SK-N-SH (cell line): ENCODE data around the gene NUDT22. TPM values are rescaled to one million over a fixed set of nuclear protein-coding genes. Genes with fewer than 3 reads are reported as not detected.

Experiments used
- CTCF ChIA-PET: fragments of 300-600, 350-600 bp; formaldehyde crosslinking; extraction: SDS; loops from one replicate; lab custom pipeline; 2021; lab: Yijun Ruan, JAX
- POLR2A ChIA-PET: fragments of 350-600 bp; sonication (Branson Sonifier 250); formaldehyde crosslinking; extraction: SDS; loops from one replicate; lab custom pipeline; 2020; ENCODE audit warnings: antibody characterized with exemption, inconsistent platforms; lab: Yijun Ruan, JAX
- DNase-seq: peaks from one replicate; pipeline ENCODE4 v3.0.0; 2012
- H2AFZ ChIP-seq: fragments of 200-600 bp; sonication (generic); 2 replicates; pipeline ENCODE4 v1.8.1; 2016; ENCODE audit warnings: antibody characterized with exemption, mild to moderate bottlenecking, low read depth
- H3F3A ChIP-seq: fragments of 200-600 bp; sonication (generic); replicated peaks from 2 replicates; pipeline ENCODE3; 2016; ENCODE audit warnings: antibody characterized with exemption, mild to moderate bottlenecking; ENCODE audit not compliant: insufficient read depth
- H3K27ac ChIP-seq, 2 experiments: fragments of 200-500 bp in 1 of 2; fragments of 200-600 bp in 1 of 2; sonication (Bioruptor generic) in 1 of 2; sonication (generic), shearing (Covaris generic) in 1 of 2; 2 replicates each; pipeline versions ENCODE4 v1.5.1 to v1.6.1; 2014 to 2016; ENCODE audit warnings: low read depth in 2 of 2, inconsistent platforms in 1 of 2, low read length in 1 of 2, mild to moderate bottlenecking in 1 of 2, mixed read lengths in 1 of 2
- H3K27me3 ChIP-seq: fragments of 200-600 bp; sonication (generic), shearing (Covaris generic); 2 replicates; pipeline ENCODE4 v1.6.1; 2016; ENCODE audit warnings: mixed run types; ENCODE audit not compliant: insufficient read depth
- H3K36me3 ChIP-seq, 2 experiments: fragments of 200-500 bp in 1 of 2; fragments of 200-600 bp in 1 of 2; sonication (Bioruptor generic) in 1 of 2; sonication (generic) in 1 of 2; replicated peaks in 1 of 2; 2 replicates each; pipeline versions ENCODE3 to v1.5.1; 2014 to 2016; ENCODE audit warnings: low read length in 1 of 2, mild to moderate bottlenecking in 1 of 2; ENCODE audit not compliant: insufficient read depth in 2 of 2, control insufficient read depth in 1 of 2
- H3K4me1 ChIP-seq, 2 experiments: fragments of 200-500 bp in 1 of 2; fragments of 200-600 bp in 1 of 2; sonication (Bioruptor generic) in 1 of 2; sonication (generic), shearing (Covaris generic) in 1 of 2; 2 replicates each; pipeline versions ENCODE4 v1.5.1 to v1.6.1; 2014 to 2016; ENCODE audit warnings: low read depth in 1 of 2, low read length in 1 of 2, mixed run types in 1 of 2; ENCODE audit not compliant: insufficient read depth in 2 of 2, control insufficient read depth in 1 of 2
- H3K4me2 ChIP-seq: fragments of 200-600 bp; sonication (generic), shearing (Covaris generic); 2 replicates; pipeline ENCODE4 v1.6.1; 2017; ENCODE audit warnings: mixed run types
- H3K4me3 ChIP-seq, 2 experiments: fragments of 200-500 bp in 1 of 2; fragments of 200-600 bp in 1 of 2; sonication (Bioruptor generic) in 1 of 2; sonication (generic), shearing (Covaris generic) in 1 of 2; 2 replicates each; pipeline versions ENCODE4 v1.5.1 to v1.8.1; 2014 to 2016; ENCODE audit warnings: low read depth in 2 of 2, inconsistent platforms in 1 of 2, low read length in 1 of 2, mild to moderate bottlenecking in 1 of 2, mixed read lengths in 1 of 2, moderate library complexity in 1 of 2
- H3K79me2 ChIP-seq: fragments of 200-600 bp; sonication (generic); 2 replicates; pipeline ENCODE4 v1.8.1; 2017; ENCODE audit warnings: mild to moderate bottlenecking; ENCODE audit not compliant: insufficient read depth
- H3K9ac ChIP-seq: fragments of 200-600 bp; sonication (generic); 2 replicates; pipeline ENCODE4 v1.6.1; 2017; ENCODE audit warnings: mixed run types
- H3K9me2 ChIP-seq: fragments of 200-600 bp; sonication (generic); 2 replicates; pipeline ENCODE4 v1.6.1; 2017; ENCODE audit warnings: mixed run types
- H3K9me3 ChIP-seq: fragments of 200-600 bp; sonication (generic); 2 replicates; pipeline ENCODE4 v1.6.1; 2017; ENCODE audit warnings: mixed run types, mild to moderate bottlenecking, moderate library complexity
- H4K20me1 ChIP-seq: fragments of 200-600 bp; sonication (generic); 2 replicates; pipeline ENCODE4 v1.6.1; 2017; ENCODE audit warnings: mild to moderate bottlenecking, mixed run types; ENCODE audit not compliant: insufficient read depth
- CHD2 ChIP-seq: fragments of 150-350 bp; IDR thresholded peaks from 2 replicates; pipeline ENCODE4 v1.6.1; 2018; ENCODE audit warnings: low read length; ENCODE audit not compliant: partially characterized antibody
- CTCF ChIP-seq: fragments of 200-600 bp; sonication (generic); IDR thresholded peaks from 2 replicates; pipeline ENCODE4 v1.6.1; 2017; ENCODE audit warnings: antibody characterized with exemption, mild to moderate bottlenecking, moderate library complexity
- EP300 ChIP-seq, 2 experiments: IDR thresholded peaks; 2 replicates each; pipeline versions ENCODE4 v1.4.0 to v1.6.1; 2012; ENCODE audit warnings: borderline replicate concordance in 1 of 2, low read depth in 1 of 2, low read length in 1 of 2
- FOSL2 ChIP-seq: IDR thresholded peaks from 2 replicates; pipeline ENCODE4 v1.4.0; 2012; ENCODE audit warnings: low read depth, mild to moderate bottlenecking, moderate library complexity, borderline replicate concordance
- FOXM1 ChIP-seq: IDR thresholded peaks from 2 replicates; pipeline ENCODE4 v1.4.0; 2012; ENCODE audit warnings: low read depth, mild to moderate bottlenecking
- GATA2 ChIP-seq: sonication (generic); formaldehyde crosslinking; IDR thresholded peaks from 2 replicates; pipeline ENCODE4 v1.5.0; 2020; ENCODE audit warnings: mild to moderate bottlenecking, missing genetic modification reagents
- JUND ChIP-seq: IDR thresholded peaks from 2 replicates; pipeline ENCODE4 v1.4.0; 2012
- MAX ChIP-seq: IDR thresholded peaks from 2 replicates; pipeline ENCODE4 v1.4.0; 2012; ENCODE audit warnings: low read depth
- NRF1 ChIP-seq: IDR thresholded peaks from 2 replicates; pipeline ENCODE4 v1.6.1; 2012; ENCODE audit warnings: low read depth, mild to moderate bottlenecking, low read length
- RAD21 ChIP-seq: IDR thresholded peaks from 2 replicates; pipeline ENCODE4 v1.6.1; 2012; ENCODE audit warnings: mild to moderate bottlenecking, low read length
- RCOR1 ChIP-seq: fragments of 150-350 bp; IDR thresholded peaks from 2 replicates; pipeline ENCODE4 v1.6.1; 2017; ENCODE audit warnings: antibody characterized with exemption, low read length
- RXRA ChIP-seq: IDR thresholded peaks from 2 replicates; pipeline ENCODE4 v1.4.0; 2012; ENCODE audit warnings: low read depth, mild to moderate bottlenecking, borderline replicate concordance
- TAF1 ChIP-seq: IDR thresholded peaks from 2 replicates; pipeline ENCODE4 v1.6.1; 2012; ENCODE audit warnings: low read depth, mild to moderate bottlenecking, low read length, moderate library complexity, borderline replicate concordance
- TCF12 ChIP-seq: IDR thresholded peaks from 2 replicates; pipeline ENCODE4 v1.4.0; 2012
- TEAD4 ChIP-seq: IDR thresholded peaks from 2 replicates; pipeline ENCODE4 v1.4.0; 2012; ENCODE audit warnings: mild to moderate bottlenecking, borderline replicate concordance; ENCODE audit not compliant: insufficient read depth
- USF2 ChIP-seq: fragments of 150-350 bp; IDR thresholded peaks from 2 replicates; pipeline ENCODE4 v1.6.1; 2017; ENCODE audit warnings: antibody characterized with exemption, low read length, low read depth, borderline replicate concordance
- ZBTB33 ChIP-seq: IDR thresholded peaks from 2 replicates; pipeline ENCODE4 v1.4.0; 2012; ENCODE audit warnings: low read depth, borderline replicate concordance
- WGBS: methylation state at CpG from one replicate; pipeline ENCODE4 v1.1.6; 2017; ENCODE audit warnings: low lambda C conversion rate; 5-methylcytosine and 5-hydroxymethylcytosine counted together
- polyA plus RNA-seq, 3 experiments: library from polyadenylated mRNA; depleted of rRNA; stranded (reverse); fragments of >200 nt; gene quantifications; 2 replicates each; pipeline ENCODE4 v1.2.3, GENCODE V29; 2012
- TF ChIP-seq, protein P1 (sequence below): fragments of 150-350 bp; IDR thresholded peaks from 2 replicates; pipeline ENCODE4 v1.6.1; 2016; ENCODE audit warnings: mild to moderate bottlenecking, low read depth, low read length

NUDT22 gene
- polyA plus RNA-seq, 1 of the 3 experiments (the other 2 are of a cell fraction), result 72.7 TPM

DNA sequence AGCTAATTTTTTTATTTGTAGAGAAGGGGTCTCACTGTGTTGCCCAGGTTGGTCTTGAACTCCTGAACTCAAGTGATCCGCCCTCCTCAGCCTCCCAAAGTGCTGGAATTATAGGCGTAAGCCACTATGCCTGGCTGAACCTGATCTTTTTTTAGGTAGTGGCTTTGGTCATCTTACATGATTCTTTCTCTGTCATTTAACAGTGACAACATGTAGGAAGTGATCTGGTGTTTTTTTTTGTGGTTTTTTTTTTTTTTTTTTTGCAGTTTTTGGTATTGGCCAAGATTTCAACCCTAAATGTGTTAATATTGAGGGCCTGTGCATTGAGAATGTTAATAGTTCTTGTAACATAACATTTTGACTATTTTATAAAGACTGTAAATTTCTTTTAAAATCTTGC is 27.6 kb upstream of the NUDT22 start (continued):
- TF ChIP-seq TAF1, result no peak
- no peak for TF ChIP-seq MAX

DNA sequence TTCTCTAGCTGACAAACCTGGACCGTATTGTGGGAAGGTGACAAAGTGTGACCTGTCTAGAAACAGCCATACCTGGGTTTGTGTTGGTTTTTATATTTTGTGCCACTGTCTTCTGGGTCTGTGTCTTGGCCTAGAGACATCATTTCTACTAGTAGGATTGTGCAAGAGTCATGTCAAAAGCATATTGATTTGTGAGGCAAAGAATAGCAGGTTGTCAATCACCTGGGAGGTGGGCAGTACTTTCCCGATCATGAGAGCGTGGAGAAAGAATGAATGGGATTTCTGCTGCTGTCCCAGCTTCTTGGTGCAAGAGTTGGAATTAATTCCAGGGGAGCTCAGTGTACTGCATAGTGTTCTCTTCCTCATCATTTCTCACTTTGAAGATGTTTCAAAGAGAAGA is 24.5 kb upstream of the NUDT22 start:
- Histone ChIP-seq H4K20me1 (peaks cover 9% of the 10 kb centered on the region), H3K27ac (no peak overlapping the region), H2AFZ (no peak overlapping the region), H3K4me1 (peaks cover 4 to 8% of the 10 kb centered on the region in 2 experiments; a peak in 2 of 4 replicates), H3K9ac (no peak overlapping the region), H3K9me3 (no peaks in the 10 kb centered on the region), H3K9me2 (no peaks in the 10 kb centered on the region), H3K27me3 (no peaks in the 10 kb centered on the region), H3K4me2 (no peak overlapping the region), H3K79me2 (no peaks in the 10 kb centered on the region; the same call in 1 of the 2 replicates), H3K36me3 (peaks cover 59 to 61% of the 10 kb centered on the region in 2 experiments), H3F3A (peaks cover 30% of the 10 kb centered on the region), H3K4me3 (no peak overlapping the region)
- 98% methylated on average over 3 of the region's 3 CpGs for WGBS
- POLR2A ChIA-PET, result interaction anchor here (0.7 to 2.0 kb wide), 2 partner anchors 9 to 16 kb away, joined by 3 to 7 read pairs; partner anchors contain the start of gene STIP1
- CTCF ChIA-PET, result interaction anchor here (1.0 to 1.6 kb wide), 2 partner anchors 100 to 103 kb away, joined by 3 to 4 read pairs; no protein-coding TSS in a partner anchor
- DNase-seq, result no peak
- TF ChIP-seq RXRA (no peak), EP300 (IDR thresholded peaks at IDR 0.05; ENCODE audit: borderline replicate concordance in 1 of 2, low read depth in 1 of 2, low read length in 1 of 2) (no peak), TCF12 (no peak), FOSL2 (no peak), TEAD4 (no peak), JUND (no peak), RCOR1 (no peak), FOXM1 (no peak), GATA2 (CRISPR knock-in tag) (no peak), ZBTB33 (no peak), NRF1 (no peak)

GRCh38 chr11:64202992-64203391 is 23.1 kb upstream of the NUDT22 start:
- no peaks in the 10 kb centered on the region for H3K9me2 ChIP-seq
- no peak for TF ChIP-seq CTCF
- TF ChIP-seq MAX, result no peak
- TF ChIP-seq USF2, result no peak
- TF ChIP-seq, protein P1, sequence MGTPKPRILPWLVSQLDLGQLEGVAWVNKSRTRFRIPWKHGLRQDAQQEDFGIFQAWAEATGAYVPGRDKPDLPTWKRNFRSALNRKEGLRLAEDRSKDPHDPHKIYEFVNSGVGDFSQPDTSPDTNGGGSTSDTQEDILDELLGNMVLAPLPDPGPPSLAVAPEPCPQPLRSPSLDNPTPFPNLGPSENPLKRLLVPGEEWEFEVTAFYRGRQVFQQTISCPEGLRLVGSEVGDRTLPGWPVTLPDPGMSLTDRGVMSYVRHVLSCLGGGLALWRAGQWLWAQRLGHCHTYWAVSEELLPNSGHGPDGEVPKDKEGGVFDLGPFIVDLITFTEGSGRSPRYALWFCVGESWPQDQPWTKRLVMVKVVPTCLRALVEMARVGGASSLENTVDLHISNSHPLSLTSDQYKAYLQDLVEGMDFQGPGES, result no peak
- no peak for TF ChIP-seq RCOR1
- TF ChIP-seq CHD2, result no peak
- TF ChIP-seq TAF1, result no peak
- TF ChIP-seq NRF1, result no peak
- TF ChIP-seq TEAD4, result no peak
- no peak for TF ChIP-seq RAD21

More at GRCh38 chr11:64202992-64203391, 23.1 kb upstream of the NUDT22 start:
- 96% methylated on average over 8 of the region's 9 CpGs for WGBS
- Histone ChIP-seq H3K9me3 (no peaks in the 10 kb centered on the region), H4K20me1 (peaks cover 9% of the 10 kb centered on the region), H3K4me1 (peaks cover 4 to 22% of the 10 kb centered on the region in 2 experiments; a peak in 3 of 4 replicates), H3K36me3 (peaks cover 47 to 48% of the 10 kb centered on the region in 2 experiments), H2AFZ (no peak overlapping the region), H3K79me2 (no peaks in the 10 kb centered on the region; the same call in 1 of the 2 replicates), H3K27me3 (no peaks in the 10 kb centered on the region), H3K4me3 (no peak overlapping the region), H3K4me2 (no peak overlapping the region), H3K9ac (no peak overlapping the region), H3F3A (peaks cover 30% of the 10 kb centered on the region), H3K27ac (no peak overlapping the region)
- POLR2A ChIA-PET, result interaction anchor here (0.6 to 1.6 kb wide), 2 partner anchors 18 to 22 kb away, joined by 3 read pairs; no protein-coding TSS in a partner anchor
- CTCF ChIA-PET, result interaction anchor here (2.7 to 5.1 kb wide), 2 partner anchors 48 to 100 kb away, joined by 25 to 52 read pairs; partner anchors contain the start of genes CATSPERZ and PLCB3
- no peak for DNase-seq
